GM12873 (cell line): ENCODE data around the gene HOXA11.

Source experiments
- TF ChIP-seq, protein P1 (sequence below): IDR thresholded peaks from 2 replicates; pipeline ENCODE4 v1.5.1; 2012; ENCODE audit warnings: low read depth, mild to moderate bottlenecking, moderate library complexity, low read length, control low read depth; ENCODE audit not compliant: insufficient read depth; ENCODE audit errors: missing control alignments

The HOXA11 gene

DNA sequence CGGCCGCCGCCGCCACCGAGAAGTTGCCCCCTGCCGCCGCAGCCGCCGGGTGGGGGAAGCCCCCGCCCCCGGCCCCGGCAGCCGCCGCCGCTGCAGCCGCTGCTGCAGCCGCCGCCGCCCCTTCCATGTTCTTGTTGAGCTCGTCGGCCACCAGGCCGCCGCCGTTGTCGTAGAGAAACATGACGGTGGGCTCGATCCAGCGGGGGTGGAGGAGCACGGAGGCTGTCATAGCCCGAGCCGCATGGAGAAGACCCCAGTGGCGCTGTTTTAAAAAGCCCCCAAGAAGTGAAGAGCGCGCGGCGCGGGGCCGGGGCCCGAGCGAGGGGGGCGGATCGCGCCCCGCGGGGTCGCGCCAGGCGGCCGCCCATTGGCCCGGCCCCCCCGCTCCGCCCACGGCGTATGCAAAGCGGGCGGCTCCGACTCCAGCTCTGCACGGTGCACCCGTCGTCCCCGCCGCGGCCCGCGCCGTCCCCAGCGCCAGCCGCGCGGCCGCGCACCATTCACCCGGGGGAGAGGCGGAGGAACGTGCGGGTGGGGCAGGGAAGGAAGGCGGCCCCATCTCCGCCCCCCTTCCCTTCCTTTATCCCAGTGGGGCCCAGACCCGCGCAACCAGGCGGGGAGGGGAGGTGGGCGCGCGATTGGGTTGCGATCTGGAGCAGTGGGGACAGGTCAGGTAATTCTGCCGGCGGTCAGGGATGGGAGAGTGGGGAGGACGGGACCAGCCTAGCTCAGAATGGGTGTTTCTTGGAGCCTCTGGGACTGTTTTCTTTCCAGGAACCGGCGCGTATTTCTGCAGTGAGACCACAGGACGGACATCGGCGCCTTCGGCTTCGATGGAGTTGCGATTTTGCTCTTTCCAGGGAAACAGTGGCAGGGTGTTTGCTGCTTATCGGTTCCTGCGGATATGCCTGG is 15.1 kb upstream of the HOXA11 start, which contains the start of gene HOXA13:
HOXA13 (minus strand) TSS at position 243 of the 912 bp plus-strand sequence; CDS start at position 229, 14 bp downstream.
- TF ChIP-seq, protein P1, sequence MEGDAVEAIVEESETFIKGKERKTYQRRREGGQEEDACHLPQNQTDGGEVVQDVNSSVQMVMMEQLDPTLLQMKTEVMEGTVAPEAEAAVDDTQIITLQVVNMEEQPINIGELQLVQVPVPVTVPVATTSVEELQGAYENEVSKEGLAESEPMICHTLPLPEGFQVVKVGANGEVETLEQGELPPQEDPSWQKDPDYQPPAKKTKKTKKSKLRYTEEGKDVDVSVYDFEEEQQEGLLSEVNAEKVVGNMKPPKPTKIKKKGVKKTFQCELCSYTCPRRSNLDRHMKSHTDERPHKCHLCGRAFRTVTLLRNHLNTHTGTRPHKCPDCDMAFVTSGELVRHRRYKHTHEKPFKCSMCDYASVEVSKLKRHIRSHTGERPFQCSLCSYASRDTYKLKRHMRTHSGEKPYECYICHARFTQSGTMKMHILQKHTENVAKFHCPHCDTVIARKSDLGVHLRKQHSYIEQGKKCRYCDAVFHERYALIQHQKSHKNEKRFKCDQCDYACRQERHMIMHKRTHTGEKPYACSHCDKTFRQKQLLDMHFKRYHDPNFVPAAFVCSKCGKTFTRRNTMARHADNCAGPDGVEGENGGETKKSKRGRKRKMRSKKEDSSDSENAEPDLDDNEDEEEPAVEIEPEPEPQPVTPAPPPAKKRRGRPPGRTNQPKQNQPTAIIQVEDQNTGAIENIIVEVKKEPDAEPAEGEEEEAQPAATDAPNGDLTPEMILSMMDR, result no peak

GRCh38 chr7:27198871-27199801 is 14.1 kb upstream of the HOXA11 start:
- TF ChIP-seq, protein P1, result no peak

DNA sequence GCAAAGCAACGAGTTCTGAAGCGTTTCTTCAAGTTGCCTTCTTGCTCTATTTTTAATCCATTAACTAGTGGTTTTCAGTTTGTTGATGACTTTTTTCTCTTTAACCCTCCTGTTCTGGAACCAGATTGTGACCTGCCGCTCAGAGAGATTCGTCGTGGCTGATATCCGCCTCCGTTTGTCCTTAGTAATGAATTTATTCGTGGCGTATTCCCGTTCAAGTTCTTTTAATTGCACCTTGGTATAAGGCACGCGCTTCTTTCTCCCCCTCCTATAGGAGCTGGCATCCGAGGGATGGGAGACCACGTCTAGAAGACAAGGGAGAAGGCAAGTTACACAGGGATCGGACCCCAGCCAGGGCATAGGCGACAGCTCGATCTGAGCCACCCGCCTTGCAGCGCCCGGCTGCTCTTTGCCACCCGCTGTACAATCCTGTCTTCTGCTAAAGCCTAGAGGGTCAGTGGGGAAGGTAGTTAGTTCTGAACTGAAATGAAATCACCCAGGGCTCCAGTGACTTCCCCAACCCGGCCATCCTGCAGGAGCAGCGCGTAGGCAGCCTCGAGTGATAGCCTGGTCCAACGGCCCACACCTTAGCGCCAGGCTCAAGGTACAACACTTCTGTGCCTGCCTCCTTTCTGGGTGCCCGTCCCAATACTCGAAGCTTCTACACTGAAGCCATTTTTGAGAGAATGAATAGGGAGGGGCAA is 13.3 kb upstream of the HOXA11 start:
- TF ChIP-seq, protein P1, result no peak

DNA sequence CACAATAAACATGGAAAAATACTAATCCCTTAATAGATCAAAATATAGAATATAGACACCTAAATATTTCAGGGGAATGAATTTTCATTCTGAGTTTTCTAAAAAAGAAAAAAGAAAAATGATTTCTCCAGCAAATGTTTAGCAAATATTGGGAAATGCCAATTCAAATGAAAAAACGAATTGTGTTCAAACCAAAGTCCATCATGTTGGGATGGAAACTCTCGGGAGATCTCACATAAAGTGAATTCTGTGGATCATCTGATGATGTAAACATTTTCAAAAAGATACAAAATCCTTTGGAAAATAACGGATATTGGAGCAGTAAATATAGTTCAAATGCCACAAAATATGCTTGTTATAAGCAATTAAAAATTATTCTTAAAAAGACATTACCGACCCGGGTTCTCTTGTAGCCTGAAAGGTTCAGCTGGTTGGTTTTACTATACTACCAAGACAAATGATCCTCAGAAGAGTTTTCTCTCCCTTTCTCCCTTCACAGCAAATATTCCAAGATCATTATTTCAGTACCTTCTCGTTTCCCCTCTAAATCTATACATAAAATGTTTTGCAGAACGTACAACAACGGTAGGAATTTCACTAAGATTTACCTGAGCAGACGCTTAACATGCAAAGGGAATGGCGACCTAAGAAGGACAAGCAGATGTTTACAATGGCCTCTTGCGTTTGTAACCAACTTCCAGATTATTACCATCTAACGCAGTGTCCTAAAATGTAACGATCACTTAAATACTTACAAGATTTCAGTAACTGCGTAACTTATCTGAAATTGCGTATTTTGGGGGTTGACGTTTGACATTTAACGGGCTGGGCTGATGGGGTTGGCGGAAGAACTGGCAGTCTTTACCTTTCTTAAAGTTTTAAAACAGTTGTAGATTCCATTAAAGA is 12.4 kb upstream of the HOXA11 start:
- TF ChIP-seq, protein P1, result no peak

DNA sequence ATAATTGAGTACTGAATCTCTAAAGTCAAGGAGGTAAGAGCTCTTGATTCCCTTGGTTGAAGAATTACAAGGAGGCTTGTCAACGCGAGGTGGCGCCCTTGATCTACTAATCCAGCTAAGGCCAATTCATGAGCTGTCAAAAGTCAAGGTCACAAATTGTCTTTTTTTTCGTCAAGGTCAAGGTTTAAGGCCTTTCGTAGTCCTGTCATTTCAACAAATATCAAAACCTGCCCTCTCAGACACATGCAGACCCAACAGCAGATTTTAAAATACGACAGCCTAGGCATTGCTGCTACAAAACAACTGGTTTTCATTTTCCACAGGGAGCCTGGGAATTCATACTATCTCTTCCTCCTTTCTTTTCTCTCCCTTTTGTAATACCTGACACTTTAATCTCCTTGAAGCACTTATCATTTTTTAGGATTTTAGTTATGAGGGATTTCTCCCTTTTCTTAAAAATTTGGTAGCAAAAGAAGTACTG is 11.3 kb upstream of the HOXA11 start:
- TF ChIP-seq, protein P1, result peak; percentile 80

DNA sequence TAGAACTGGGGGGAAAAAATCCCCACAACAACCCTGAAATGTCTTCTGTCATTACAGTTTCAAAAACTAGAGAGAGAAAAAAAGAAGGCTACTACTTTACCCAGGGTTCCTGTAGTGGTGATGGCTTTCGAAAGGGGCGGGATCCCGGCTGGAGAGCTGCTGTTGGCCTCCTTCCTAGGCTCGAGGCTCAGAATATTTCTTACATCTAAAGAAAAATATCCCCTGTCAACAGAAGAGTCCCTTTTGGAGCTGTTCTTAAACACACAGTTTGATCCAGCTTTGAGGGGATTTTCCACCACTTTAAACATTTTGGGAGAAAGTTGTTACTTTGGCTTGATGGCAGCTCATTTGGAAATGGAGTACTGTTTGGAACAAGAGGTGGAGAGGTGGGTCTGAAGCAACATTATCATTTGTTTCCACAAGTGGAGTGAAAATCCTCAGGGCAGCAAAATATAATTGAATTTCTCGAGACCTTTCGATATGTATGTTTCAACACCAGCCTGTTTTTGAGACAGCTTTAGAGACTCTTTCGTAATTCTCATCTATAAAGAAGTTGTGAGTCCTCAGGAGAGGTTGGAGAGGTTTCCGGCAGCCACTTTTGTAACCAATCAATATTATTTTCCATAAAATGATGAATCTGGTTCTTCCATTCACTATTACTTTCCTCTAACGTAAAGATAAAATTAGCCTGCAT is 9.8 kb upstream of the HOXA11 start:
- TF ChIP-seq, protein P1, result no peak
